Liver (tissue), 9 donors: ENCODE results near the gene PTPN4. TPM values are rescaled to one million over a fixed set of nuclear protein-coding genes. Genes with fewer than 3 reads are reported as not detected.

Experiments used
- DNase-seq: peaks from one replicate; pipeline ENCODE4 v3.0.0-alpha.2; 2017; ENCODE audit warnings: low spot score
- H3K27ac ChIP-seq, 2 donors: one replicate each; pipeline ENCODE4 v1.7.0; 2013; ENCODE audit warnings: inconsistent platforms in 2 of 2, low read length in 2 of 2, control low read depth in 1 of 2, low read depth in 1 of 2, mild to moderate bottlenecking in 1 of 2
- H3K27me3 ChIP-seq, 4 donors: one replicate each; pipeline versions ENCODE4 v1.6.1 to v1.7.0; 2013; ENCODE audit warnings: low read length in 3 of 4, inconsistent platforms in 1 of 4, mild to moderate bottlenecking in 1 of 4, moderate library complexity in 1 of 4; ENCODE audit not compliant: control insufficient read depth in 4 of 4, insufficient read depth in 4 of 4
- H3K36me3 ChIP-seq, 4 donors: one replicate each; pipeline versions ENCODE4 v1.6.1 to v1.7.0; 2013; ENCODE audit warnings: low read length in 3 of 4, mild to moderate bottlenecking in 3 of 4, low read depth in 1 of 4, moderate library complexity in 1 of 4; ENCODE audit not compliant: control insufficient read depth in 4 of 4, insufficient read depth in 3 of 4
- H3K4me1 ChIP-seq, 4 donors: one replicate each; pipeline versions ENCODE4 v1.6.1 to v1.7.0; 2013; ENCODE audit warnings: low read length in 3 of 4, mild to moderate bottlenecking in 3 of 4, moderate library complexity in 1 of 4; ENCODE audit not compliant: control insufficient read depth in 4 of 4, insufficient read depth in 4 of 4
- H3K4me3 ChIP-seq, 3 donors: one replicate each; pipeline versions ENCODE4 v1.6.1 to v1.7.0; 2013; ENCODE audit warnings: low read length in 3 of 3, control low read depth in 1 of 3, low read depth in 1 of 3, mild to moderate bottlenecking in 1 of 3
- H3K9ac ChIP-seq, 2 donors: one replicate each; pipeline ENCODE4 v1.7.0; 2013; ENCODE audit warnings: low read length in 2 of 2, mild to moderate bottlenecking in 2 of 2, moderate library complexity in 2 of 2, control low read depth in 1 of 2, low read depth in 1 of 2
- H3K9me3 ChIP-seq, 4 donors: one replicate each; pipeline versions ENCODE4 v1.6.1 to v1.7.0; 2013; ENCODE audit warnings: low read length in 3 of 4; ENCODE audit not compliant: control insufficient read depth in 4 of 4
- FOXA1 ChIP-seq: IDR thresholded peaks from 2 replicates; pipeline ENCODE4 v1.6.1; 2016; ENCODE audit warnings: antibody characterized with exemption
- FOXA2 ChIP-seq: IDR thresholded peaks from 2 replicates; pipeline ENCODE4 v1.6.1; 2016; ENCODE audit warnings: antibody characterized with exemption
- HNF4A ChIP-seq, 2 donors: conservative IDR thresholded peaks; 2 replicates each; pipeline ENCODE4 v1.6.1; 2016; ENCODE audit warnings: antibody characterized with exemption in 2 of 2, mild to moderate bottlenecking in 2 of 2
- RAD21 ChIP-seq, 2 donors: IDR thresholded peaks; 2 replicates each; pipeline ENCODE4 v1.6.1; 2016; ENCODE audit warnings: antibody characterized with exemption in 2 of 2, mild to moderate bottlenecking in 2 of 2
- RXRA ChIP-seq, 2 donors: IDR thresholded peaks; 2 replicates each; pipeline ENCODE4 v1.6.1; 2017 to 2018; ENCODE audit warnings: antibody characterized with exemption in 2 of 2, mild to moderate bottlenecking in 1 of 2
- SP1 ChIP-seq: IDR thresholded peaks from 2 replicates; pipeline ENCODE4 v1.6.1; 2018; ENCODE audit warnings: antibody characterized with exemption, mild to moderate bottlenecking
- YY1 ChIP-seq: IDR thresholded peaks from 2 replicates; pipeline ENCODE4 v1.6.1; 2016; ENCODE audit warnings: antibody characterized with exemption, mild to moderate bottlenecking
- WGBS: extraction: QIAGEN DNeasy Blood & Tissue Kit; methylation state at CpG from one replicate; pipeline ENCODE4 v1.1.7; 2013; 5-methylcytosine and 5-hydroxymethylcytosine counted together
- polyA plus RNA-seq, 2 donors: library from polyadenylated mRNA; stranded (reverse) in 1 of 2; unstranded in 1 of 2; fragments of 200-250 nt in 1 of 2; fragments of >200 nt in 1 of 2; fragmentation: Nextera tagmentation in 1 of 2; extraction: Ambion mirVana in 1 of 2; gene quantifications; one replicate each; pipeline versions ENCODE4 v1.2.1 to v1.2.3, GENCODE V29; 2013 to 2015
- total RNA-seq, 2 donors: library from RNA; depleted of rRNA; stranded (reverse); fragments of >200 nt; gene quantifications; one replicate each; pipeline ENCODE4 v1.2.3, GENCODE V29; 2014
- TF ChIP-seq, protein P1 (sequence below): IDR thresholded peaks from 2 replicates; pipeline ENCODE4 v1.6.1; 2016; ENCODE audit warnings: antibody characterized with exemption
- TF ChIP-seq, protein P2 (sequence below): fragments of 150-350 bp; IDR thresholded peaks from 2 replicates; pipeline ENCODE4 v1.5.1; 2017; ENCODE audit warnings: improper control_type of control experiment, low read depth, low read length; ENCODE audit not compliant: missing input control
- TF ChIP-seq, protein P3 (sequence below): IDR thresholded peaks from 2 replicates; pipeline ENCODE4 v1.6.1; 2016; ENCODE audit warnings: antibody characterized with exemption
- TF ChIP-seq, protein P4 (sequence below): IDR thresholded peaks from 2 replicates; pipeline ENCODE4 v1.6.1; 2016; ENCODE audit warnings: antibody characterized with exemption
- donor health status: healthy.
- donor health status: healthy.
- donor health status: healthy.
- donor health status: healthy.
- donor health status: healthy.

The PTPN4 gene
- total and polyA plus RNA-seq, 4 donors, result 4.2 to 34.6 (median 9.5) TPM

DNA sequence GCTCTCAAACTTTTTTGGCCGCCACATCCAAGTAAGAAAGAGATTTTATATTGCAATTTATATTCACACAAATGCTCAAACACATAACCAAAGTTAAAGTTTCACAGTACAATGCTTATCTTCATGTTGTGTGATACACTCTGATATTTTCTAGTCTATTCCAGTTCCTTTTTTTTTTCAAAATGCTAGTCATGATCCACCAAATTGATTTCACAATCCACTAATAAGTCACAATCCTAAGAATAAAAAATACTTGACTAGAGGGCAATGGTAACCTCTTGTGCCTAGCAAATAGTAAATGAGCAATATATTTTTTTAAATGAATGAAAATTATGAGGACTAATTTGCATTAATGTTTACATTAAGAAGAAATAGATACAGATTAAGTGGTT is 5.8 kb upstream of the PTPN4 start:
- Histone ChIP-seq H3K27ac (no peak overlapping the region), H3K4me3 (no peak overlapping the region), H3K36me3 (no peaks in the 10 kb centered on the region), H3K4me1 (peaks cover 3 to 31% (median 25%) of the 10 kb centered on the region in 4 donors), H3K27me3 (no peaks in the 10 kb centered on the region), H3K9me3 (no peaks in the 10 kb centered on the region), H3K9ac (no peak overlapping the region)
- TF ChIP-seq RAD21 (IDR thresholded peaks at IDR 0.05) (no peak), RXRA (IDR thresholded peaks at IDR 0.05) (no peak), FOXA2 (no peak), FOXA1 (no peak), HNF4A (conservative IDR thresholded peaks at IDR 0.05) (no peak), SP1 (no peak), YY1 (no peak)
- TF ChIP-seq, protein P1, sequence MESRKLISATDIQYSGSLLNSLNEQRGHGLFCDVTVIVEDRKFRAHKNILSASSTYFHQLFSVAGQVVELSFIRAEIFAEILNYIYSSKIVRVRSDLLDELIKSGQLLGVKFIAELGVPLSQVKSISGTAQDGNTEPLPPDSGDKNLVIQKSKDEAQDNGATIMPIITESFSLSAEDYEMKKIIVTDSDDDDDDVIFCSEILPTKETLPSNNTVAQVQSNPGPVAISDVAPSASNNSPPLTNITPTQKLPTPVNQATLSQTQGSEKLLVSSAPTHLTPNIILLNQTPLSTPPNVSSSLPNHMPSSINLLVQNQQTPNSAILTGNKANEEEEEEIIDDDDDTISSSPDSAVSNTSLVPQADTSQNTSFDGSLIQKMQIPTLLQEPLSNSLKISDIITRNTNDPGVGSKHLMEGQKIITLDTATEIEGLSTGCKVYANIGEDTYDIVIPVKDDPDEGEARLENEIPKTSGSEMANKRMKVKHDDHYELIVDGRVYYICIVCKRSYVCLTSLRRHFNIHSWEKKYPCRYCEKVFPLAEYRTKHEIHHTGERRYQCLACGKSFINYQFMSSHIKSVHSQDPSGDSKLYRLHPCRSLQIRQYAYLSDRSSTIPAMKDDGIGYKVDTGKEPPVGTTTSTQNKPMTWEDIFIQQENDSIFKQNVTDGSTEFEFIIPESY, result no peak
- TF ChIP-seq, protein P2, sequence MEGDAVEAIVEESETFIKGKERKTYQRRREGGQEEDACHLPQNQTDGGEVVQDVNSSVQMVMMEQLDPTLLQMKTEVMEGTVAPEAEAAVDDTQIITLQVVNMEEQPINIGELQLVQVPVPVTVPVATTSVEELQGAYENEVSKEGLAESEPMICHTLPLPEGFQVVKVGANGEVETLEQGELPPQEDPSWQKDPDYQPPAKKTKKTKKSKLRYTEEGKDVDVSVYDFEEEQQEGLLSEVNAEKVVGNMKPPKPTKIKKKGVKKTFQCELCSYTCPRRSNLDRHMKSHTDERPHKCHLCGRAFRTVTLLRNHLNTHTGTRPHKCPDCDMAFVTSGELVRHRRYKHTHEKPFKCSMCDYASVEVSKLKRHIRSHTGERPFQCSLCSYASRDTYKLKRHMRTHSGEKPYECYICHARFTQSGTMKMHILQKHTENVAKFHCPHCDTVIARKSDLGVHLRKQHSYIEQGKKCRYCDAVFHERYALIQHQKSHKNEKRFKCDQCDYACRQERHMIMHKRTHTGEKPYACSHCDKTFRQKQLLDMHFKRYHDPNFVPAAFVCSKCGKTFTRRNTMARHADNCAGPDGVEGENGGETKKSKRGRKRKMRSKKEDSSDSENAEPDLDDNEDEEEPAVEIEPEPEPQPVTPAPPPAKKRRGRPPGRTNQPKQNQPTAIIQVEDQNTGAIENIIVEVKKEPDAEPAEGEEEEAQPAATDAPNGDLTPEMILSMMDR, result no peak
- TF ChIP-seq, protein P3, sequence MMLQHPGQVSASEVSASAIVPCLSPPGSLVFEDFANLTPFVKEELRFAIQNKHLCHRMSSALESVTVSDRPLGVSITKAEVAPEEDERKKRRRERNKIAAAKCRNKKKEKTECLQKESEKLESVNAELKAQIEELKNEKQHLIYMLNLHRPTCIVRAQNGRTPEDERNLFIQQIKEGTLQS, result no peak
- TF ChIP-seq, protein P4, sequence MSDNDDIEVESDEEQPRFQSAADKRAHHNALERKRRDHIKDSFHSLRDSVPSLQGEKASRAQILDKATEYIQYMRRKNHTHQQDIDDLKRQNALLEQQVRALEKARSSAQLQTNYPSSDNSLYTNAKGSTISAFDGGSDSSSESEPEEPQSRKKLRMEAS, result no peak
- 93% methylated on average over 1 of the region's 1 CpG for WGBS
- DNase-seq, result no peak

DNA sequence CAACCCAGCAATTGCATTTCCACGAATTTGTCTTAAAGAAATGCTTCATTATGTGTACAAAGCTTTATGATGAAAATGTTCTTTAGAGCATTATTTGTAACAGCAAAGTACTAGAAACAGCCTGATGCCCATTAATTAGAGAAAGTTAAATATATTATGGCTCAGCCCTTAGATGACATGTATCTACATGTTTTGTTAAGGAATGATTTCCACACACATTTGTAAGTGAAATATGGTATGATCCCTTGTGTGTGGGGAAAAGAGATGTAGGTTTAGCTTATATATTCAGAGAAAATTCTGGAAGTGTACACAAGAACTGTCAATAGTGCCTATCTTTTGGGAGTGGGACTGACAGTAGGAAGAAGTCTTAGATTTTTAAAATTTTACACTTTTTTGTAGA is 3.8 kb upstream of the PTPN4 start:
- H3K36me3 ChIP-seq, result no peaks in the 10 kb centered on the region
- WGBS, result 31% methylated on average over 1 of the region's 1 CpG
- H3K9ac ChIP-seq, result no peak overlapping the region
- no peak for DNase-seq
- H3K4me1 ChIP-seq, result peaks cover 5 to 32% (median 29%) of the 10 kb centered on the region in 4 donors
- H3K9me3 ChIP-seq, result no peaks in the 10 kb centered on the region
- H3K27ac ChIP-seq, result no peak overlapping the region
- TF ChIP-seq, protein P1, result no peak
- TF ChIP-seq, protein P2, result no peak
- no peak for TF ChIP-seq FOXA1
- no peaks in the 10 kb centered on the region for H3K27me3 ChIP-seq
- H3K4me3 ChIP-seq, result no peak overlapping the region
